Measurements from ENCODE around the gene ARMC12.
"Not testable (repeated sequence)": the region's sequence is repeated elsewhere in the genome, so short reads cannot be mapped to it uniquely, and the experiment has no call there.

GRCh38 chr6:35690006-35690405 lies 46.8 kb upstream of the ARMC12 start:
- not testable (repeated sequence) for TF ChIP-seq CTCF, POLR2A (IDR thresholded peaks at IDR 0.05)

Measured in thyroid gland (tissue), 4 donors.